SU-DHL-6 (cell line): ENCODE data around the gene CTDSPL2.
"Not testable (repeated sequence)": the region's sequence is repeated elsewhere in the genome, so short reads cannot be mapped to it uniquely, and the experiment has no call there.

Experiments used
- H2AFZ ChIP-seq: fragments of 200-600 bp; sonication (generic); 2 replicates; pipeline ENCODE4 v1.6.1; 2014; ENCODE audit warnings: low read depth, mild to moderate bottlenecking, moderate library complexity, mixed read lengths, antibody characterized with exemption, low read length; ENCODE audit not compliant: severe bottlenecking
- H3F3A ChIP-seq: fragments of 200-600 bp; shearing (Covaris generic); 2 replicates; pipeline ENCODE4 v1.6.0; 2016; ENCODE audit warnings: antibody characterized with exemption, mild to moderate bottlenecking; ENCODE audit not compliant: insufficient read depth
- H3K27ac ChIP-seq: fragments of 200-600 bp; sonication (generic); 2 replicates; pipeline ENCODE4 v1.5.1; 2016; ENCODE audit warnings: low read depth, mild to moderate bottlenecking, low read length, moderate library complexity, mixed read lengths
- H3K27me3 ChIP-seq: fragments of 200-600 bp; sonication (generic), shearing (Covaris generic); 2 replicates; pipeline ENCODE4 v1.6.0; 2014; ENCODE audit warnings: mild to moderate bottlenecking, low read length
- H3K36me3 ChIP-seq: fragments of 200-600 bp; sonication (generic); 2 replicates; pipeline ENCODE4 v1.6.1; 2014; ENCODE audit warnings: mild to moderate bottlenecking, low read length, mixed read lengths
- H3K4me2 ChIP-seq: fragments of 300-600, 200-600 bp; shearing (Covaris generic), sonication (generic); 2 replicates; pipeline ENCODE4 v1.6.0; 2014; ENCODE audit warnings: low read length, low read depth, mild to moderate bottlenecking; ENCODE audit not compliant: poor library complexity, severe bottlenecking
- H3K4me3 ChIP-seq: fragments of 200-600 bp; sonication (generic); 2 replicates; pipeline ENCODE4 v1.5.1; 2014; ENCODE audit warnings: antibody characterized with exemption, low read length, mild to moderate bottlenecking, mixed read lengths; ENCODE audit not compliant: insufficient read depth, poor library complexity, severe bottlenecking
- H3K79me2 ChIP-seq: fragments of 200-600 bp; sonication (generic); 2 replicates; pipeline ENCODE4 v1.6.1; 2014; ENCODE audit warnings: mild to moderate bottlenecking, low read length, moderate library complexity; ENCODE audit not compliant: insufficient read depth
- H3K9ac ChIP-seq: fragments of 200-600 bp; sonication (generic); 2 replicates; pipeline ENCODE4 v1.7.0; 2014; ENCODE audit warnings: mild to moderate bottlenecking, low read length
- H3K9me2 ChIP-seq: fragments of 200-600 bp; sonication (generic); replicated peaks from 2 replicates; pipeline ENCODE4 v1.6.1; 2014; ENCODE audit warnings: low read length; ENCODE audit not compliant: insufficient read depth
- H3K9me3 ChIP-seq: fragments of 200-600 bp; sonication (generic); 2 replicates; pipeline ENCODE4 v1.6.1; 2014; ENCODE audit warnings: low read length, mixed read lengths; ENCODE audit not compliant: insufficient read depth
- H4K20me1 ChIP-seq: fragments of 200-600 bp; sonication (generic); 2 replicates; pipeline ENCODE4 v1.6.1; 2014; ENCODE audit warnings: low read depth, mild to moderate bottlenecking, antibody characterized with exemption, low read length, moderate library complexity, mixed read lengths
- EZH2phosphoT487 ChIP-seq: fragments of 200-600 bp; sonication (generic), shearing (Covaris generic); conservative IDR thresholded peaks from 2 replicates; pipeline ENCODE4 v1.6.1; 2018; ENCODE audit warnings: mild to moderate bottlenecking, antibody characterized with exemption, low read length, moderate library complexity, mixed read lengths
- TF ChIP-seq, protein P1 (sequence below): fragments of 200-600 bp; sonication (generic); IDR thresholded peaks from one replicate; pipeline ENCODE4 v1.5.1; 2017; ENCODE audit warnings: antibody characterized with exemption, mild to moderate bottlenecking, low read length, moderate library complexity; ENCODE audit not compliant: insufficient read depth, poor library complexity, severe bottlenecking

CTDSPL2 gene

DNA sequence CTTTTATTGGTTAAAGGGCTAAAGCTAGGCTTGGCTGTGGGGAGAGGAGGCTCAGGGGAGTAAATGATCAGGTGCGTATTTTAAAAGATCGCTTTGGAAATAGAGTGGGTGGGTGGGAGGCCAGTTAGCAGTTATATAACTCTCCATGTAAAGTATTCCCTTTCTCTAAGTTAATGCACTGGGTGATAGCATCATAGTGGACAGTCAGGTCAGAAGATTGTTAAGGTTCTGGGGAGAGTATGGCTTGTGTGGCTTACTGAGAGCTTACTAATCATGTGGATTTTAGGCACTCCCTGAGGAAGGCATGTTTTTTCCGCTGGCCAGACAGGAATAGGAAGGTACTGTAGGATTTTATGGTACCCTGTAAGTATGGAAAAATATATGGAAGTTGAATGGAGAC lies 103.2 kb downstream of the CTDSPL2 start:
- H3K9me3 ChIP-seq, result no peaks in the 10 kb centered on the region
- no peak for TF ChIP-seq EZH2phosphoT487
- TF ChIP-seq, protein P1, sequence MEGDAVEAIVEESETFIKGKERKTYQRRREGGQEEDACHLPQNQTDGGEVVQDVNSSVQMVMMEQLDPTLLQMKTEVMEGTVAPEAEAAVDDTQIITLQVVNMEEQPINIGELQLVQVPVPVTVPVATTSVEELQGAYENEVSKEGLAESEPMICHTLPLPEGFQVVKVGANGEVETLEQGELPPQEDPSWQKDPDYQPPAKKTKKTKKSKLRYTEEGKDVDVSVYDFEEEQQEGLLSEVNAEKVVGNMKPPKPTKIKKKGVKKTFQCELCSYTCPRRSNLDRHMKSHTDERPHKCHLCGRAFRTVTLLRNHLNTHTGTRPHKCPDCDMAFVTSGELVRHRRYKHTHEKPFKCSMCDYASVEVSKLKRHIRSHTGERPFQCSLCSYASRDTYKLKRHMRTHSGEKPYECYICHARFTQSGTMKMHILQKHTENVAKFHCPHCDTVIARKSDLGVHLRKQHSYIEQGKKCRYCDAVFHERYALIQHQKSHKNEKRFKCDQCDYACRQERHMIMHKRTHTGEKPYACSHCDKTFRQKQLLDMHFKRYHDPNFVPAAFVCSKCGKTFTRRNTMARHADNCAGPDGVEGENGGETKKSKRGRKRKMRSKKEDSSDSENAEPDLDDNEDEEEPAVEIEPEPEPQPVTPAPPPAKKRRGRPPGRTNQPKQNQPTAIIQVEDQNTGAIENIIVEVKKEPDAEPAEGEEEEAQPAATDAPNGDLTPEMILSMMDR, result no peak
- H3K9me2 ChIP-seq, result no peaks in the 10 kb centered on the region
- no peaks in the 10 kb centered on the region for H3K79me2 ChIP-seq
- H3K4me3 ChIP-seq, result no peak overlapping the region
- peaks cover 47% of the 10 kb centered on the region for H3F3A ChIP-seq
- no peak overlapping the region for H2AFZ ChIP-seq
- no peak overlapping the region for H3K4me2 ChIP-seq
- no peak overlapping the region for H3K27ac ChIP-seq
- H3K27me3 ChIP-seq, result no peaks in the 10 kb centered on the region
- peaks cover 15% of the 10 kb centered on the region; the same call in 1 of the 2 replicates for H3K36me3 ChIP-seq
- 0 out of 2 replicates have a peak, but pooled peaks cover 3% of the 10 kb centered on the region for H4K20me1 ChIP-seq
- H3K9ac ChIP-seq, result no peak overlapping the region

DNA sequence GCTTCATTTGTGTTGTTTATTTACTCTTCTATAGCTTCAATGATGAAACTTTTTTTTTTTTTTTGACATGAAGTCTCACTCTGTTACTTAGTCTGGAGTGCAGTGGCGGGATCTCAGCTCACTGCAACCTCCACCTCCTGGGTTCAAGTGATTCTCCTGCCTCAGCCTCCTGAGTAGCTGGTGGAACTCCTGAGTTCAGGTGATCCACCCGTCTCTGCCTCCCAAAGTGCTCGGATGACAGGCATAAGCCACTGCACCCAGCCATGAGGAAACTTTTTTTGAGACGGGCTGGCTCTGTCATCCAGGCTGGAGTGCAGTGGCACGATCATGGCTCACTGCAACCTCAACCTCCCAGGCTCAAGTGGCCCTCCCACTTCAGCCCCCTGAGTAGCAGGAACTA lies 104.8 kb downstream of the CTDSPL2 start:
- H3K36me3 ChIP-seq, H3K79me2 ChIP-seq, H2AFZ ChIP-seq, H3K27me3 ChIP-seq, H3K27ac ChIP-seq, H3K4me3 ChIP-seq, H4K20me1 ChIP-seq, H3K9me3 ChIP-seq, H3K9me2 ChIP-seq, H3K9ac ChIP-seq, H3K4me2 ChIP-seq: not testable (repeated sequence)
- peaks cover 32% of the 10 kb centered on the region for H3F3A ChIP-seq

DNA sequence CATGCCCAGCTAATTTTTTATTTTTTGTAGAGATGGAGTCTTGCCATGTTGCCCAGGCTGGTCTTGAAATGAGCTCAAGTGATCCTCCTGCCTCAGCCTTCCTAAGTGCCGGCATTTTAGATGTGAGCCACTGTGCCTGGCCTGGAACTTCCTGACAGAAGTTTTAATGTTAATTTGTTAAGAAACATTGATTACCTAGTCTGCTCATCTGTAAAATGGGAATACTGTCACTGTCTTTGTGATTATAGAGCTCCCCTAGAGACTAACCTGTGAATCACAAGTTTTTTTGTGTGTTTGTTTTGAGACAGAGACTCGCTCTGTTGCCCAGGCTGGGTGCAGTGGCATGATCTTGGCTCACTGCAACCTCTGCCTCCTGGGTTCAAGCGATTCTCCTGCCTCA lies 105.3 kb downstream of the CTDSPL2 start:
- no peak overlapping the region for H3K9ac ChIP-seq
- H3K27me3 ChIP-seq, result no peaks in the 10 kb centered on the region
- no peak overlapping the region for H3K4me3 ChIP-seq
- no peaks in the 10 kb centered on the region for H3K36me3 ChIP-seq
- TF ChIP-seq, protein P1, result peak; percentile 26
- no peak for TF ChIP-seq EZH2phosphoT487
- H2AFZ ChIP-seq, result no peak overlapping the region
- peaks cover 30% of the 10 kb centered on the region for H3F3A ChIP-seq
- H3K79me2 ChIP-seq, result peaks cover 7% of the 10 kb centered on the region
- no peak overlapping the region for H3K27ac ChIP-seq
- H4K20me1 ChIP-seq, result 0 out of 2 replicates have a peak, but pooled peaks cover 3% of the 10 kb centered on the region
- H3K9me2 ChIP-seq, result no peaks in the 10 kb centered on the region
- H3K4me2 ChIP-seq, result no peak overlapping the region
- no peaks in the 10 kb centered on the region for H3K9me3 ChIP-seq

DNA sequence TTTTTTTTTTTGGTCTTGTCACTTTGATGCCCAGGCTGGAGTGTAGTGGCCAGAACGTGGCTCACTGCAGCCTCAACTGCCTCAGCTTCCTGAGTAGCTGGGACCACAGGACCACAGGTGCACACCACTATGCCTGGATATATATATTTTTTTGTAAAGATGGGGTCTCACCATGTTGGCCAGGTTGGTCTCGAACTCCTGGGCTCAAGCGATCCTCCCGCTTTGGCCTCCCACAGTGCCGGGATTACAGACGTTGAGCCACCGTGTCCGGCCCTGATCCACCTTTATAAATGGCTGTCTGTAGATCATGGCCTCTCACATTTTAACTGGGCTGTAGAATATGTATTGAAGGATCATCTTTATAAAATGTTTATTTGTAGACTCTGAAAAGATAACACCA lies 107.7 kb downstream of the CTDSPL2 start:
- Histone ChIP-seq H3K79me2 (peaks cover 29% of the 10 kb centered on the region), H3K4me2 (no peak overlapping the region), H3K9me2 (no peaks in the 10 kb centered on the region), H2AFZ (no peak overlapping the region), H3K4me3 (no peak overlapping the region), H3K27me3 (no peaks in the 10 kb centered on the region), H3K36me3 (peaks cover 5% of the 10 kb centered on the region; the same call in 1 of the 2 replicates), H3K9me3 (no peaks in the 10 kb centered on the region), H3F3A (peaks cover 15% of the 10 kb centered on the region), H3K27ac (no peak overlapping the region), H4K20me1 (0 out of 2 replicates have a peak, but pooled peaks cover 4% of the 10 kb centered on the region), H3K9ac (no peak overlapping the region)
- TF ChIP-seq EZH2phosphoT487, result no peak
- TF ChIP-seq, protein P1, result no peak
